GM12878 (cell line): Measurements from ENCODE around the gene TLCD2. TPM values are rescaled to one million over a fixed set of nuclear protein-coding genes. Genes with fewer than 3 reads are reported as not detected.

Source experiments
- ATAC-seq: fragments of 200-7000 bp; cut with Tn5 transposase; 3 replicates; pipeline ENCODE4 v1.9.1; 2020; ENCODE audit warnings: mild to moderate bottlenecking, moderate library complexity
- BruUV-seq: library from RNA; stranded (reverse); fragments of 400-500 nt; replicated peaks from 2 replicates; lab custom pipeline; 2021; lab: Mats Ljungman, UMichigan
- CTCF ChIA-PET: fragments of 300-600 bp; sonication (Branson Sonifier 250); formaldehyde crosslinking; extraction: SDS; loops from one replicate; lab custom pipeline; 2021; ENCODE audit warnings: inconsistent platforms; lab: Yijun Ruan, JAX
- POLR2A ChIA-PET: fragments of 350-600 bp; formaldehyde crosslinking; extraction: SDS; loops from one replicate; lab custom pipeline; 2021; ENCODE audit warnings: inconsistent platforms; lab: Charles Lee
- RAD21 ChIA-PET: fragments of 300-600 bp; sonication (Branson Sonifier 250); formaldehyde crosslinking; loops from one replicate; lab custom pipeline; 2023; ENCODE audit warnings: antibody characterized with exemption; ENCODE audit not compliant: unreplicated experiment; lab: Charles Lee
- SMC1A ChIA-PET: fragments of 300-600 bp; sonication (Branson Sonifier 250); formaldehyde crosslinking; loops from one replicate; lab custom pipeline; 2023; ENCODE audit not compliant: unreplicated experiment, uncharacterized antibody; lab: Charles Lee
- DNase-seq: peaks from one replicate; pipeline ENCODE4 v3.0.0-alpha.2; 2011; ENCODE audit warnings: low read depth, low spot score
- FAIRE-seq: peaks from 3 replicates; lab custom pipeline; 2011; peaks lifted over from hg19 to GRCh38; lab: Jason Lieb, UNC
- H2AFZ ChIP-seq: 2 replicates; pipeline ENCODE4 v1.6.0; 2011; ENCODE audit warnings: low read depth, low read length, control low read depth; ENCODE audit not compliant: control insufficient read depth
- H3K27ac ChIP-seq: 2 replicates; pipeline ENCODE4 v1.5.1; 2011; ENCODE audit warnings: control low read depth; ENCODE audit not compliant: control insufficient read depth, insufficient read depth
- H3K27me3 ChIP-seq, 2 experiments: replicated peaks in 1 of 2; 2 replicates each; pipeline versions ENCODE4 v1.6.0 to v1.6.1; 2011; ENCODE audit warnings: low read length in 1 of 2; ENCODE audit not compliant: control insufficient read depth in 2 of 2, insufficient read depth in 2 of 2
- H3K36me3 ChIP-seq, 2 experiments: 2 replicates each; pipeline ENCODE4 v1.5.1; 2011; ENCODE audit warnings: low read length in 1 of 2; ENCODE audit not compliant: control insufficient read depth in 2 of 2, insufficient read depth in 2 of 2
- H3K4me1 ChIP-seq: 2 replicates; pipeline ENCODE4 v1.6.1; 2011; ENCODE audit warnings: mild to moderate bottlenecking, low read length, moderate library complexity, mixed read lengths; ENCODE audit not compliant: control insufficient read depth, insufficient read depth
- H3K4me2 ChIP-seq: 2 replicates; pipeline ENCODE4 v1.6.0; 2011; ENCODE audit warnings: control low read depth; ENCODE audit not compliant: control insufficient read depth, insufficient read depth
- H3K4me3 ChIP-seq: fragments of 200-600 bp; sonication (generic); 2 replicates; pipeline ENCODE4 v1.5.1; 2016
- H3K79me2 ChIP-seq: 2 replicates; pipeline ENCODE4 v1.6.0; 2011; ENCODE audit warnings: low read length; ENCODE audit not compliant: control insufficient read depth, insufficient read depth
- H3K9ac ChIP-seq: 2 replicates; pipeline ENCODE4 v1.8.0; 2011; ENCODE audit warnings: low read length, control low read depth, mixed read lengths; ENCODE audit not compliant: control insufficient read depth, insufficient read depth
- H3K9me3 ChIP-seq: replicated peaks from 3 replicates; pipeline ENCODE4 v1.5.1; 2011; ENCODE audit warnings: mild to moderate bottlenecking, low read length; ENCODE audit not compliant: control insufficient read depth, insufficient read depth
- H4K20me1 ChIP-seq: 2 replicates; pipeline ENCODE4 v1.6.0; 2011; ENCODE audit not compliant: control insufficient read depth, insufficient read depth
- ATF7 ChIP-seq: fragments of 450-650 bp; IDR thresholded peaks from 2 replicates; pipeline ENCODE4 v1.6.1; 2016; ENCODE audit warnings: low read depth, mild to moderate bottlenecking
- CHD2 ChIP-seq: IDR thresholded peaks from 2 replicates; pipeline ENCODE4 v1.6.1; 2011; ENCODE audit warnings: low read depth, low read length, improper control_type of control experiment, borderline replicate concordance
- E2F4 ChIP-seq: IDR thresholded peaks from 2 replicates; pipeline ENCODE4 v1.6.1; 2012; ENCODE audit warnings: low read depth, low read length, improper control_type of control experiment
- GABPA ChIP-seq: IDR thresholded peaks from 2 replicates; pipeline ENCODE4 v1.6.1; 2014; ENCODE audit warnings: antibody characterized with exemption, low read depth, mild to moderate bottlenecking, inconsistent platforms
- IRF4 ChIP-seq: IDR thresholded peaks from 2 replicates; pipeline ENCODE4 v1.6.1; 2011; ENCODE audit warnings: low read depth, low read length
- POLR2AphosphoS2 ChIP-seq: IDR thresholded peaks from 2 replicates; pipeline ENCODE4 v1.6.1; 2011; ENCODE audit warnings: low read depth, mild to moderate bottlenecking, low read length, improper control_type of control experiment, moderate library complexity
- REST ChIP-seq: IDR thresholded peaks from 2 replicates; pipeline ENCODE4 v1.6.1; 2012; ENCODE audit warnings: mild to moderate bottlenecking, low read depth, low read length
- SRF ChIP-seq, 2 experiments: IDR thresholded peaks; 2 replicates each; pipeline ENCODE4 v1.6.1; 2011; ENCODE audit warnings: low read depth in 2 of 2, low read length in 2 of 2, mild to moderate bottlenecking in 1 of 2, moderate library complexity in 1 of 2
- SUZ12 ChIP-seq: fragments of 200-600 bp; sonication (generic); IDR thresholded peaks from one replicate; pipeline ENCODE4 v1.6.1; 2018; ENCODE audit warnings: antibody characterized with exemption, mild to moderate bottlenecking; ENCODE audit not compliant: unreplicated experiment
- TAF1 ChIP-seq: IDR thresholded peaks from 2 replicates; pipeline ENCODE4 v1.6.1; 2011; ENCODE audit warnings: mild to moderate bottlenecking, low read depth, low read length, borderline replicate concordance
- USF1 ChIP-seq: IDR thresholded peaks from 2 replicates; pipeline ENCODE4 v1.6.1; 2011; ENCODE audit warnings: borderline replicate concordance, low read depth, mild to moderate bottlenecking, moderate library complexity, mixed read lengths, low read length; ENCODE audit not compliant: insufficient read depth; ENCODE audit errors: extremely low read length
- ZSCAN29 ChIP-seq: fragments of 450-650 bp; IDR thresholded peaks from 2 replicates; pipeline ENCODE4 v1.6.1; 2017; ENCODE audit warnings: mild to moderate bottlenecking, moderate library complexity
- ZZZ3 ChIP-seq: IDR thresholded peaks from 2 replicates; pipeline ENCODE4 v1.6.1; 2011; ENCODE audit warnings: low read depth; ENCODE audit not compliant: control insufficient read depth, insufficient read length
- WGBS: methylation state at CpG from one replicate; pipeline ENCODE4 v1.1.6; 2016; ENCODE audit warnings: low lambda C conversion rate; ENCODE audit not compliant: insufficient replicate concordance, insufficient coverage; ENCODE audit errors: missing lambda C conversion rate; 5-methylcytosine and 5-hydroxymethylcytosine counted together
- in situ Hi-C: fragments of 300-500 bp; cut with MboI; formaldehyde crosslinking; loops from 9 replicates; pipeline ENCODE4 v1.14.3; 2018; ENCODE audit warnings: mixed read lengths
- intact Hi-C: fragments of 100-400 bp; cut with micrococcal nuclease; formaldehyde crosslinking; loops from one replicate; pipeline ENCODE4 v1.14.2; 2022; ENCODE audit not compliant: unreplicated experiment
- polyA plus RNA-seq, 11 experiments: library from polyadenylated mRNA; depleted of rRNA in 4 of 11; unstranded in 6 of 11; stranded (reverse) in 5 of 11; fragments of >200 nt; fragmentation: Nextera tagmentation in 4 of 11; fragmentation: Illumina TruSeq in 1 of 11; extraction: Ambion mirVana in 4 of 11; extraction: Trizol in 1 of 11; gene quantifications; 1 replicate in 1 of 11; 2 replicates in 10 of 11; pipeline versions ENCODE4 v1.2.1 to v1.2.3, GENCODE V29; 2011 to 2016; ENCODE audit warnings: inconsistent platforms in 2 of 11, missing spikeins in 2 of 11, low read depth in 1 of 11
- total RNA-seq, 4 experiments: library from RNA; depleted of rRNA in 3 of 4; stranded (reverse); fragments of >200 nt in 3 of 4; fragmentation: Illumina TruSeq in 1 of 4; extraction: Trizol in 1 of 4; gene quantifications; 2 replicates each; pipeline versions ENCODE4 v1.2.1 to v1.2.3, GENCODE V29; 2013 to 2021

TLCD2 gene
- total and polyA plus RNA-seq, 10 of the 15 experiments (the other 5 are each of a cell fraction or from before 2014, with no cell fraction given): 0.02 to 0.15 (median 0.05) TPM; not detected in 2

- ChIA-PET POLR2A (no interaction called here), RAD21 (no interaction called here), CTCF (interaction anchor here (0.6 kb wide), 1 partner anchor 23 kb away, joined by 3 read pairs; no protein-coding TSS in a partner anchor), SMC1A (no interaction called here)
- no TSS peak for BruUV-seq
- Histone ChIP-seq H3K4me2 (no peak overlapping the region), H3K9me3 (no peaks in the 10 kb centered on the region), H3K4me3 (no peak overlapping the region), H3K27me3 (no peaks in the 10 kb centered on the region), H3K36me3 (no peaks in the 10 kb centered on the region), H3K9ac (no peak overlapping the region), H3K79me2 (no peaks in the 10 kb centered on the region), H4K20me1 (no peaks in the 10 kb centered on the region), H3K4me1 (peaks cover 4% of the 10 kb centered on the region), H3K27ac (no peak overlapping the region), H2AFZ (no peak overlapping the region)
- intact Hi-C loops (no loop called here), in situ Hi-C loops (no loop called here)
- DNase-seq (no peak), FAIRE-seq (no peak), ATAC-seq (no peak)
- no peak for TF ChIP-seq ZZZ3
- no peak for TF ChIP-seq GABPA
- no peak for TF ChIP-seq CHD2
- TF ChIP-seq POLR2AphosphoS2: no peak
- TF ChIP-seq IRF4: no peak
- TF ChIP-seq ZSCAN29: no peak
- TF ChIP-seq E2F4: no peak
- 38% methylated on average over 5 of the region's 5 CpGs for WGBS
These were observed 12.5 kb downstream of the TLCD2 start for GRCh38 chr17:1697681-1698080.

- POLR2A ChIA-PET: no interaction called here
- Histone ChIP-seq H3K4me3 (no peak overlapping the region), H3K27me3 (no peaks in the 10 kb centered on the region), H3K4me1 (peaks cover 4% of the 10 kb centered on the region), H3K27ac (no peak overlapping the region), H3K9ac (no peak overlapping the region), H3K9me3 (no peaks in the 10 kb centered on the region), H3K36me3 (no peaks in the 10 kb centered on the region), H3K79me2 (no peaks in the 10 kb centered on the region), H4K20me1 (no peaks in the 10 kb centered on the region), H2AFZ (no peak overlapping the region), H3K4me2 (0 out of 2 replicates have a peak overlapping the region, but pooled peaks have one; percentile 9)
- ATAC-seq (peak; percentile 99), DNase-seq (peak; percentile 28), FAIRE-seq (peak; percentile 84)
- in situ Hi-C loops: no loop called here
- RAD21 ChIA-PET: no interaction called here
- CTCF ChIA-PET: no interaction called here
- intact Hi-C loops: no loop called here
- WGBS: 0% methylated on average over 8 of the region's 8 CpGs
- no TSS peak for BruUV-seq
- SMC1A ChIA-PET: no interaction called here
- TF ChIP-seq GABPA: no peak
- TF ChIP-seq SRF (IDR thresholded peaks at IDR 0.05; ENCODE audit: low read depth in 2 of 2, low read length in 2 of 2): 0 out of 4 replicates have a peak, but pooled peaks of 1 of the 2 experiments have one; percentile 13
- no peak for TF ChIP-seq SUZ12
- TF ChIP-seq REST: no peak
- TF ChIP-seq ATF7: peak; percentile 37; the same call in 1 of the 2 replicates
- TF ChIP-seq USF1: no peak
- no peak for TF ChIP-seq TAF1
These were observed 14.8 kb downstream of the TLCD2 start for GRCh38 chr17:1695365-1695764.
